Measurements from ENCODE around the gene WDSUB1.

Gene WDSUB1

DNA sequence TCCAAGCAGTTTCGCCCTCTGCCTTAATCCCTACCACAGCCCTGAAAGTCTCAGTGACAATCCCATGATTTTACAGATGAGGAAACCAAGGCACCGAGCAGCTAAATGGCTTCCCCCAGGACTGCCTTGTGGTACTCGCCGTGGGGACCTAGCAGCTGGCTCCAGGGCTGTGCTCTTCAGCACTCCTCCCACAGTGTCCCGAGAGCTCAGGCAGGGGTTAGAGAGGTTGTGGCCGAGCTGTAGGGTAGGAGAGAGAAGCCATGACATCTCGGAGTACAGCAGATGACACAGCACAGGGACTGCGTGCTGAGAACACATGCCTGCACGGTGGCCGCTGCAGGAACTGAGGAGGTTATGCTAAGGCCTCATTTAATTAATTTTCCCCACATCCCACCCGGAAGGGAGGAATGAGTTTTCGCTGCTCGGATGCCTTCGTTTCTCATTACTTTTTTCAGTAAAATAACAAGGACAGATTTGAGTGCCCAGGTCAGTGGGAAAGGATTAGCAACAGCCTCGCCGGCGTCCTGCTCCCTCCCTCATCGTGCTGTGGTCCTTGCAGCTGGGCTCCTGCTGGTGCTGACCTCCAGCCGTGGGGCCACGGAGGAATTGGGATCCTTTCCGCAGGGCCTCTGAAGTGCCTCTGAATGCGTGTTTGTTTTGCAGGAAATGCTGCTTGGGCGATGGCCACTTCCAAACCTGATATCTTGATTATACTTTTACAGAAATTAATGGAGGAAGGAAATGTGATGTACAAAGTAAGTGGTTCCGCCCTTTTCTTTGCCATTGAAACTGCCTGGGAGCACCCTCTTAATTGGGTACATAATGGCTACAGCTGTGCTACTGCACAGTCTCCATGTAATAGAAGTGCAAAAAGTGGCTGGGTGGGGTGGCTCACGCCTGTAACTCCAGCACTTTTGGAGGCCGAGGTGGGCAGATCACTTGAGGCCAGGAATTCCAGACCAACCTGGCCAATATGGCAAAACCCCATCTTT is 61.2 kb downstream of the WDSUB1 start:
- DNase-seq (ENCODE audit: low read depth in 2 of 2) = no peak

DNA sequence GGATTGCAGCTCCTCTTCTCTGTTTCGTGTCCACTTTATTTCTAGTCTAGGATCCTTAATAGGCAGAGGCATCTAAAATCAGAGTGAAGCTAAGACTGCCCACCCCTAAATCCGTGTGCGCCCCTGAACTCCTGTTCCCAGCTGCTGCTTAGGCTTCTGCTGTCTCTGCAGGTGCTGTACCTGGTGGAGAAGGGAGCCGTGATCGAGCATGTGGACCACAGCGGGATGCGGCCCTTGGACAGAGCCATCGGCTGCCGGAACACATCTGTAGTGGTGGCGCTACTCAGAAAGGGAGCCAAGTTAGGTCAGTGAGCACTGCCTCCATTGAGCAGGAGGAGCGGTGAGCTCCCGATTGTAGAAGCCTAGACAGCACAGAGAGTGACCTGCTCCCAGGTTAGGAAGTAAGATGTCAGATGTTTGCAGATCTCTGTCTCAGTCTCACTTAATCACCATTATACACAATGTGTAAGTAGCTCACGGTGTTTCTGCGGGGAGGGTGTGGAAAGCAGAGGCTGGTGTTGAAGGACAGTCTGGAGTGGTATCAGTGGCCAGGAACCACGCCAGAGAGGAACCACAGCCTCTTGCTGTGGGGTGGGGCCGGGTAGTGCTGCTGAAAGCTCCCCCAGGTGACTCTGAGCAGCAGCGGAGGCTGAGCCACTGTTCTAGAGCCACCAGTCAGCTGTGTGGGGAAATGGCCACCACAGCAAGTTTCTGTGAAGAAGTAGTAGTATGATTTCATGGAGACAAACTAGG is 62.3 kb downstream of the WDSUB1 start:
- no peak for DNase-seq (ENCODE audit: low read depth in 2 of 2)

DNA sequence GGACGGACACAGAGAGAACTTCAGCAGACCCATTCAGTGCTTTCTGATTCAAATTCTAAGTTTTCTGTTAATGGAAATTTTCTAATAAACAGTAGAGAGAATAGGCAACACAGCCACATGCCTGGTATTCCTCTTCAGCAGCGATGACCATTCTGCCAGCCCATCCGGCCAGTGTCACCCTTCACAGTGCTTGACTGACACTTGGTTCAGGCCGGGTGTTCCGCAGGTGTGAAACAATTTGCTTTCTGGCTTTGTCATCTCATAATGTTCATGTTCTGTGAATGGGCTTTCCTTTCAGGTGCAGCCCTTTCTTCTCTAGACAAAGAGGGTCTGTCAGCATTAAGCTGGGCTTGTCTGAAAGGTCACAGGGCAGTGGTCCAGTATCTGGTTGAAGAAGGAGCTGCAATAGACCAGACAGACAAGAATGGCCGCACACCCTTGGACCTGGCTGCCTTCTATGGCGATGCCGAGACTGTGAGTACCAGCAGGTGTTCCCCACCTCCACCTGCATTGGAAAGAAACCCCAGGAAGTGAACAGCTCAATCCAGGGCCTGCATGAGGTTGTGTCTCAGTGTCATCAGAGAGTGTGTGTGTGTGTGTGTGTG is 67.0 kb downstream of the WDSUB1 start:
- DNase-seq (ENCODE audit: low read depth in 2 of 2) = no peak

DNA sequence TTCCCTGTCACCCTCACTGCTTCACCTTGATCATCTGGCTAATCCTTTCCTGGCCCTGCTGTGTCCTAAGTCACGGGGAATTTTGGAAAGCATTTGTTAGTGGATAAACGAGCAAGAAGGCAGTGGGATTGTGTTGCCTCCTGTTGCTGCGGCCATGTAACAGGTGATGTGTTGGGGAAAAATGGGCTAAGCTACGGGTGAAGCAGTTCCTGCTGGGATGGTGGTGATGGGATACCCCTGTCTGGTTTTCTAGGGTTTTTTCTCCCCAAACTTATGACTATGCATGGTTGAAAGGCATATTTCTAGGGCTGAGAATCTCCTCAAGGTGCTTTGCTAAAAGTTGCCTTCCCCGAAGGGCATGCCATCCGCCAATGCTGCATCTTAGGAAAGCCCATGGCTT is 68.1 kb downstream of the WDSUB1 start:
- no peak for DNase-seq (ENCODE audit: low read depth in 2 of 2)

DNA sequence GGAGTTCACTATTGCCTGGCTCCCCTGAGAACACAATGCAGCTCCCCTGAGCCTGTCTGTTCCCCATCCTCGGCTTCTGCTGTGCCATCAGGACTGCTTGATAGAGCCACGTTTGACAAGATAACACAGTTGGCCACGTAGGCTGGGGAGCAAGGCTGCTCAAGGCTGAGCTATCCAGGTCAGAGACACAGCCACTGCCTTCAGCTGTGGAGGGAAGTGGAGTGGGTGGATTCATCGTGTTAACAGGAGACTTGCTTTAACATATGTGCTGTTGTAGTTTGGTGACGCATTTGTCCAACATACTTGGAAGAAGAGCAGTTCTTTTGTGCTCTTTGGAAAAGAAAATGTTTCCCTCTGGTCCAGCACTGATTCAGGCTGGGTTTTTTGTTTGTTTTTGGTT is 68.8 kb downstream of the WDSUB1 start:
- DNase-seq (ENCODE audit: low read depth in 2 of 2) = no peak

DNA sequence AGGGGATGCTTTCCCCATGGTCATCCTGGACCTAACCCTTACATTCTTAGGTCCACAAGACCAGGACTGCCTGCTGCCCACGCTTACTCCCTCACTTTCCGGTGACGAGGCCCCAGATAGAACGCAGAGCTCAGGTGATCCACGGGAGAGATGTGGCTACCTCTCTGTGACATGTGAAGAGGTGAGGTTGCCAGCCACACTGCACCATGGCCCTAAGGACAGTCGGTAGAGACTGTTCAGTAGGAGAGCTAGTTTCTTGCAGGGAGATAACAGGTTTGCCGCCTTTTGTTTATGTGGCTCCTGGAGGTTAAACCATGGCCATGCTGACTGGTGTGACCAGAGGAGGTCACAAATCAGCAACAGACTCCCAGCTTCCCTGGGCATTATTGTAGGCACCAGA is 71.4 kb downstream of the WDSUB1 start:
- DNase-seq (ENCODE audit: low read depth in 2 of 2) = no peak

DNA sequence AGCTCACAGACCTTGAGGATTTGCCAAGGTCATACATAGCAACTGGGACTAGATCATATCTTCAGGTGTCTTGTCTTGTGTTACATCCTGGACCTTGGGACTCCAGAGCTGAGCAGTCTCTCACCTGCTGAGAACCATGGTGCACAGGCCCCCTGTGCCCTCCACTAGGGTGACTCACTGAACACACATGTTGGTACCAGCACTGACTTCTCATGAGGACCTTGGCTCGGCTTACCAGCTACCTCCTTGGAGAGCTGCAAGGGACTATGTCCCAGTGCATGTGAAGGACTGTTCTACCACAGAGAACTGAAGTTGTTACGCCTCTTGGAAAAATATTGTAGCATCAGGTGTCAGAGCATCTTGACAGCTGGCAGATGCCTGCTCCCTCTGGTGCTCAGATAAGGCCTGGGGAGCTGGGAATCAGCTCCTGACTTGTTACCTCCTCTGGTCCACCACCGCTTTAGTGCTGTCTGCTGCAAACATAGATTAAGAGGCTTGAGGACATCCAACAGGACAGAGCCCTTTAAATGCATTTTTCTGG is 72.1 kb downstream of the WDSUB1 start:
- no peak for DNase-seq (ENCODE audit: low read depth in 2 of 2)

DNA sequence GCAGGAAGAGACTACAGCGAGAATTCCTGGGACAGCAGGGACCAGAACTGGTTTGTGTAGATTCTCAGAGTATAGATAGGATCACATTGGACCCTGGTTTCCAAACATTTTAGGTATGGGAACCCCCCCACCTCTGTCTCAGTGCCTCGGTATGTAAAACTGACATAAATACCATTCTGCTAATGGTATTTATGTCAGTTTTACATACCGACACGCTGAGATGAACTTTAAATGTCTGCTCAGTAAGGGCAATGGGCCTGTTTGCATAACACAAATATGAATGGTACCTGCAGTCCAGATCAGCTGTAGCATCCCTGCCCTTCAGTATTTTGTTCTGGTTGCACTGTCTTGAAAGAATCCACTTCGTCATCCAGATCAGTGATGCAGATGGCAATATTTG is 73.2 kb downstream of the WDSUB1 start:
- no peak for DNase-seq (ENCODE audit: low read depth in 2 of 2)

DNA sequence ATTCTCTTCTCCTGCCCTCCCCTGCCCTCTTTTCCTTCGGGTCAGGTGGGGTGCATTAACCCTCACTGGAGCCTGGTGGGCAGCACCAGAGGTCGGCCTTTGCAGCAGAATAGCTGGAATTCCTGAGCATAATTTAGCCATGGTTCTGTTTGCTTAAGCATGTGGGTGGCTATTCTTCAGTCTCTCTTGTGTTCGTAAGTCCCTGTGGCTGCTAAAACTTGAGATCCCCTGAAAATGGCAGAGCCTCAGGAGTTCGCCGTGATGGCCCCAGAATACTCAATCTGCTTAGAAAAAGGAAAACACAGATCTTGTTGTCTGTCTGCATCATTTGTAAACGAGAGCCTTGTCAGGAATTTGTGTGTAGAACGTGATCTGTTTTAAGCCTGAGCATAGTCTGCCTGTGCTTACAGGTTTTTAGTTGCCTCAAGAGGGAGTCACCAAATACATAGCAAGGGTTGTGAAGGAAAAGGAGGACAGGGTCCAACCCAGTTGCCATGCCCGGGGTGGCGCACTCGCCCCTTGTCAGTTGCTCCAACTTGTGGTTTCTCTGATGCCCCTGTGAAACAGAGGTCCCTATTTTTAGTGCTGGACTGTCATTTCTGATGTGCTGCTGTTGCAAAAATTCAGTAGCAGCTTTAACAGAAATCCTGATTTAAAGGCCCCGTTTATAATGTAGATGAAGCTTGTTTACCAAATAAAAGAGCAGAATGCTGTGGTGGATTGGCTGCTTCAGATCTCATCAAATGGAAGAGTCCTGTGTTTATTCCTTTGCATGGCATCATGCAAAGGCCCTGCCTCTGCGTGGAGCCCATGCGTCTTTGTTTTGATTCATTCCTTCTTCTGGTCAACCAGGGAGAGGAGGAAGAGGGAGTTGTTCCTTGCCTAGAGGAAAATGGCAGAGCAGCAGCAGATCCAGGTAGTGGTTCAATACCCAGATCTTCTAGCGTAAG is 74.8 kb downstream of the WDSUB1 start:
- no peak for DNase-seq (ENCODE audit: low read depth in 2 of 2)

DNA sequence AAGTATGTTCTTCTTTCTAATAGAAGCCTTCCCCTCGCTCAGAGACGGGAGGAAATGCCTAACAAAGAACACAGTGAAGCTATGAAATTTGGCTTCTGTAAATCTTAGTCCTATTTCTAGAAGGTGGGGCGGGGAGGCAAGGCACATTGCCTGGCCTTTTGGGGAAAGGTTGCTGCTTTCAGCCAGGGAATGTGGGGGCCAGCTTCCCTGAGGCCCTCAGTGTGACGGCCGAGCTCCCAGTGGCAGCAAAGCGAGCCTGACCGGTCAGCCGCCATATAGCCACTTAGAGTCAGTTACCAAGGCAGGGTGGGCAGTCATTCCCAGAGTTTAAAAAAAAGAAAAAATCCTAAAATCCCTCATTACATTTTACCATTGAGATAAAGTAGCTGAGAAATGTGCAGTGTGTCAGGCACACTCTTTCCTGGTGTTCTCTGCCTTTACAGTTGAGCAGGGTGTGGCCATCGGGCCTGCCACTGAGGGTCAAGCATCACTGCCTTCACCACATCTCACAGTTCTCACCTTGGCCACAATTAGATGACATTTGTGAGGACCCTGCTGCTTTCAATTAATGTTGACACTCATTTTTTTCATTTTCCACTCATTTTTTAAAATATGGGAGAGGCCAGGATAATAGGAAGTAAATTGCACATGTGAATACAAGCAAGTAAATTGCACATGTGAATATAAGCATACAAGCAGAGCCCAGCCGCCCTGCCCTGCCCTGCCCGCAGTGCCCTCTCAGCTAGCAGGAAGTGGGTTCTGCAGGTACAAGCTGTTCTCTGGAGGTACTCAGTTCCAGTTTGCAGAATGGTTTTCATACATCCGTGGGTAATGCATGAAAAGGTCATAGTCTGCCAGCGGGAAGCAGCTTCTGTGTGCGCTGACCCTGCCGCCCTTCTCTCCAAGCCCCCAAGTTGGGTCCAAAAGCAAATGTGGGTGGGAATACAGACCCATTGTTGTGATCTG is 76.9 kb downstream of the WDSUB1 start:
- DNase-seq (ENCODE audit: low read depth in 2 of 2) = peak; percentile 18 to 25

DNA sequence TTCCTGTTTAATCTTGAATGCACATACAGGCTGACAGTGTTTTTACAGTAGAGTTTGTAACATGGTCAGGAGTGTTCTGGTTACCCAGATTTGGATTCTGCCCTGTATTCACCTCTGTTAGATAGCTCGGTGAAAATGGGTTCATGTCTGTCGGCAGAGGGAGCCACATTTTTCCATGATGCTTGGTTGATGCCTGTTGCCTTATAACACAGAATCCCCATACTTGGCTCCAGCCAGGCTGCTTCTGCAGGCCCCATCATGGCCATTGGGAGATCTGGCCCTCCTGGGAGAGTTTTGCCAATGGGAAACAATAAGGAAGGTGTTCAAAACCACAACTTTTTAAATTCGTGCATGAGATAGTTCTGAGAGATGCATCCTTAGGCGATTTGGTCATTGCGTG is 78.1 kb downstream of the WDSUB1 start:
- DNase-seq (ENCODE audit: low read depth in 2 of 2) = no peak

DNA sequence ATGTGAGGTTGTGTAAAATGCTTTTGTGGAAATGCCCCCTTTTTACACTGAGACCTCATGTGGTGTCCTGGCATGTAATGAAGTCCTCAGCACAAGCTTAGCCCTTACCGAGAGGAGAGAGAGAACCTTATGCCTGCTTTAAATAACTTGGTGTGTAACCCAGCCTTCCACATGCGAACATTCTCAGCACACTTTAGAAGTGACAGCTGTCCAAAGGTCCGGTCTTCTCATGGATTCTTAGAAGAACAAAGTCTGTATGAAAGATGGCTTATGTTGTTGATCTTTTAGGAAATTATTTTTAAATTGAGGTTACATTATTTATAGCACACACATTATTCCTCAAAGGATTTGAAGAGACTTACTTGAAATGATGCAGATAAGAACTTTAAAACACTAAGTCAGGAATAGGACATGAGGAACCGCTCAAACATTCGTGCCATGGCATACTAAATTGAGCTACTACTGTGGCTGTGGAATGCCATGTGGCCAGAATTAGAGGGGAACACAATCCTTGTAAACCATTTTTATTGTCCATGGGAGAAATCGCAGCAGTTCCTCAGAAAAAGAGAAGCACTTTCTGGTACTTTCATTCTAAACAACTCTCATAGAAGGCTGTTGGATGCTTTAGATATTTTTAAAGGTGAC is 79.6 kb downstream of the WDSUB1 start:
- DNase-seq (ENCODE audit: low read depth in 2 of 2) = no peak

DNA sequence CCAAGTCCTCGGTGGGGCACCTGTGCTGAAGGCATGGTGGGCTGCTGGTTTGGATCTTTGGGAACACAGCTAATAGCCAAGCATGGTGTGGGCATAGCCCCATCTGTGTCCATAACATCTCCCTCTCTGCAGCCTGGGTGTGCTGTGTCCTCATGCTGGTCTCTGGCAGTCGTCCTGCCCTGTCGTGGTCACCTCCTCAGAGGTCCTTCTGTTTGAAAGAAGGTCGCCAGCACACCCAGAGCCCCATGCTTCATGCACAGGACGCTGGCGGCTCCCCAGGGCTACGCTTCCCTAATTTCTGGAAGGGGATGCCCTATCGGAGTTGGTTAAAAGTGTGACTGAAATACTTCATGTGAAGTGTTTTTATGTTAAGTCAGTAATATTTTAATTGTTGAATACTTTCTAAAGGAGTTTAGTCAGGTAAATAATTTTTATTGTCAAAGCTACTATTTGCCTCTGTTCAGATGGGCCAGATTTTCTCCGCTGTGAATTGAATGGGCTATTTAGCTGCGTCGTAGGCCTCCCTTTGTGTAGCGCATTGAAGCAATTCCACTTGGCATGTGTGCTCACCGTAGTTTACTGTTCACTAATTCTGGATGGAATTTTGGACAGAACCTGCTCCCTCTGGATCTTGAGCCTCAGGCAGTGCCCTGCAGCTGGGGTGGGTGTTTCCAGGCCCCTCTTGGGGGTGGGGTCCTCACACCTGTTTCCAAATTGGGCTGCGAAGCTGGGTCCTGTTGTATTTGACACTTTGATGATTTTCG is 81.9 kb downstream of the WDSUB1 start:
- DNase-seq (ENCODE audit: low read depth in 2 of 2) = no peak

DNA sequence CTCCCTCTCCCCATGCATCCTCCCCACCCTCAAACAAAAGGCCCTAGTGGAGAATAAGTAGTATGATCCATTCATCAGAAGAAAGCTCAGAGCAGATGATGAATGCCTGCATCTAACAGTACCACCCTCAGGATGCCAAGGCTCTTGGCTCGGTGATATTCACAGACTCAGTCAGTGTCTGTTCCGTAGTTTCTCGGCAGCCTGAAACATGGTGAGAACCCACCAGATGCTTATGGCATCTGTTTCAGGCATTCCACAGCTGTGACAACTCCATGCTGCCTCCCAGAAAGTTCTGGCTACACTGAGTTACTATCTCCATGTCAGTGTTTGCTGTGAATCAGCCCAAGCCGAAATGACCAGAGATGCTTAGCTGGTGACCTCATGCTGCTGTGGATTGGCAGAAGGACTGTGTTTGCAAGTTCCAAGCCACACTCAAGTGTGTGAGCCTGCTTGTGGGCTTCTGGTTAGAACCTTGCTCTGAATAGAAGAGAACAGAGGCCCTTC is 83.9 kb downstream of the WDSUB1 start:
- DNase-seq (ENCODE audit: low read depth in 2 of 2) = no peak

DNA sequence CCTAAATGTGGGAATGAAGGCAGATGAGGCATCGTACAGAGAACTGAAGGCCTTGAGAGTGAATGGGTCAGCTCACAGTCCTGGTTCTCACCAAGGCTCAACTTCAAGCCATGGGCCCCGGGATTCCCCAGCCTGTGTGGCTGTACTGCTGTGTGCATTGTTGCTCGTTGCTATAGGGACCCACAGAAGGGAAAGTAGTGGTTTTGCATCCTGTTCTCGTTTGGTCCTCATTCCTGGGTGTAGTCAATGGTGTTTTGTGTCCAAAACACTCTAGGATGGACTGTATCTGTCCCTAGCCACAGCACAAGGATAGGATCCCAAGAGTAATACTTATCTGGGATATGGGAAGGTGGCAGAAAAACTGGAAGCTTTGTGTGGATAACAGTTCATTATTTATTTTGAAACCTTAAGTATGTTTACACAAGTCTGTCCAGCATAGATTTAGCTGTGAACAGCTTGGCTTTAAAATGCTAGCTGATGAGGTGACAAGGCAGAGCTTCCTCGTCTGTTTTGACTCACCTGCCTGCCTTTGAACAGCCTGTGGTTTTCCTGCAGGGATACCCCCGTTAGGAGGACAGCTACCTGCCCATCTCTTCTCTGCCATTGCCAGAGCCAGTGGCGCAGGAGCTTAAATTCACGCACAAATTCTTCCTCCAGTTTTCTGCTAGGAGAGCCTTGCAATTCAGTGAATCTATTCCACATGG is 85.0 kb downstream of the WDSUB1 start:
- no peak for DNase-seq (ENCODE audit: low read depth in 2 of 2)

DNA sequence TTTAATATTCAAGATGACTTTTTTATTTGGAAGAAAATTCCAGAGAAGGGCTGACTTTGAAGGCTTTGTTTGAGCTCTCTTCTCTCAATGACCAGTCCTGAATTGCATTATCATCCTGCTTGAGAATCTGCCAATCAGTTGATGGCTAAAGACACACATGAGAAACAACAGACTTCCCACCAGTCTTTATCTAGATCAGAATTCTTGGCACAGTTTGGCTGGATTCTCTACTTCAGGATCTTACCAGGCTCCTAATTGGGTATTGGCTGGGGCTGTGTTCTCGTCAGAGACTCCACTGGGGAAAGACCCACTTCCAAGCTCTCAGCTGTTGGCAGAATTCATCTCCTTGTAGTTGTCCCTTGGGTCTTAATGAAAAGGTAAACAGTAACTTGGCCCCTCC is 86.0 kb downstream of the WDSUB1 start:
- no peak for DNase-seq (ENCODE audit: low read depth in 2 of 2)

DNA sequence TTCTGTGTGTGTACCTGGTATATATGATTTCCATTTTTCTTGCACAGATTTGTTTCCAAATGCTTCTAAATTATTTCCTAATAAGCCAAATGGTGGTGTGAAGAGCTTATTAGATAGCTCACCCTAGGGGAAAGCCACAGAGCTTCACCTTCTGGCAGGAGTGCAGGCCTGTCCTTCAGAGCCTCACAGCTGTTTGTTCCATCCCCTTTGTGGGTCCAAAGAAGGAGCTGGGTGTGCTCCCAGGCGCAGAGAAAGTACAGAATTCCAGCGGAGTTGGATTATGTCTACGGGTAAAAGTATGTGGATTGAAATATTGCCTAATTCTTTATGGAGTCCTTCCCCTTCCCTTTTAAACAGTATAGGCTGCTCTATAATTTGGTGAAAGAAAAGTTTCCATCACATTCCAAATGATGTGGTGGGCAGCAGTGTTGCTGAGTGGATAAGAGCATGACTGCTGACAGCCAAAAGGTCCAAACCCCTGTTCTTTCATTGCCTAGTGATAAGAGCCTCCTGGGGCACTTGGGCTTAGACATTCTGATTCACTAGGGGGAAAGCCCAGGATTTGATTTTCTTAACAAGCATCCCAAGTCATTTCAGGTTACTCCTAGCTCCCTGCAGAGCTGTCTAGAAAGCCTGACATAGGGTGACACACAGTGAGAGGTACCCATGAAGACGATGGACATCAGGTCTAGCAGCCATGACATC is 86.6 kb downstream of the WDSUB1 start:
- no peak for DNase-seq (ENCODE audit: low read depth in 2 of 2)
